B cell (primary cell): ENCODE measurements around the gene SYT13.

ENCODE experiments used
- CTCF ChIP-seq: fragments of 200-600 bp; IDR thresholded peaks from one replicate; pipeline ENCODE4 v1.8.0; 2022; ENCODE audit warnings: antibody characterized with exemption, mild to moderate bottlenecking
- EZH2 ChIP-seq: IDR thresholded peaks from 2 replicates; pipeline ENCODE4 v1.6.1; 2012; ENCODE audit warnings: borderline replicate concordance, low read depth, mild to moderate bottlenecking, moderate library complexity, low read length; ENCODE audit not compliant: insufficient read depth, poor library complexity, severe bottlenecking

GRCh38 chr11:45301537-45302246 lies 15.6 kb upstream of the SYT13 start:
- no peak for TF ChIP-seq EZH2
- no peak for TF ChIP-seq CTCF
